SK-N-SH (cell line): ENCODE data around the gene ZP4. TPM values are rescaled to one million over a fixed set of nuclear protein-coding genes. Genes with fewer than 3 reads are reported as not detected.

Experiments
- CTCF ChIA-PET: fragments of 300-600, 350-600 bp; formaldehyde crosslinking; extraction: SDS; loops from one replicate; lab custom pipeline; 2021; lab: Yijun Ruan, JAX
- POLR2A ChIA-PET: fragments of 350-600 bp; sonication (Branson Sonifier 250); formaldehyde crosslinking; extraction: SDS; loops from one replicate; lab custom pipeline; 2020; ENCODE audit warnings: antibody characterized with exemption, inconsistent platforms; lab: Yijun Ruan, JAX
- DNase-seq: peaks from one replicate; pipeline ENCODE4 v3.0.0; 2012
- H2AFZ ChIP-seq: fragments of 200-600 bp; sonication (generic); 2 replicates; pipeline ENCODE4 v1.8.1; 2016; ENCODE audit warnings: antibody characterized with exemption, mild to moderate bottlenecking, low read depth
- H3F3A ChIP-seq: fragments of 200-600 bp; sonication (generic); replicated peaks from 2 replicates; pipeline ENCODE3; 2016; ENCODE audit warnings: antibody characterized with exemption, mild to moderate bottlenecking; ENCODE audit not compliant: insufficient read depth
- H3K27ac ChIP-seq, 2 experiments: fragments of 200-500 bp in 1 of 2; fragments of 200-600 bp in 1 of 2; sonication (Bioruptor generic) in 1 of 2; sonication (generic), shearing (Covaris generic) in 1 of 2; 2 replicates each; pipeline versions ENCODE4 v1.5.1 to v1.6.1; 2014 to 2016; ENCODE audit warnings: low read depth in 2 of 2, inconsistent platforms in 1 of 2, low read length in 1 of 2, mild to moderate bottlenecking in 1 of 2, mixed read lengths in 1 of 2
- H3K27me3 ChIP-seq: fragments of 200-600 bp; sonication (generic), shearing (Covaris generic); 2 replicates; pipeline ENCODE4 v1.6.1; 2016; ENCODE audit warnings: mixed run types; ENCODE audit not compliant: insufficient read depth
- H3K36me3 ChIP-seq, 2 experiments: fragments of 200-500 bp in 1 of 2; fragments of 200-600 bp in 1 of 2; sonication (Bioruptor generic) in 1 of 2; sonication (generic) in 1 of 2; replicated peaks in 1 of 2; 2 replicates each; pipeline versions ENCODE3 to v1.5.1; 2014 to 2016; ENCODE audit warnings: low read length in 1 of 2, mild to moderate bottlenecking in 1 of 2; ENCODE audit not compliant: insufficient read depth in 2 of 2, control insufficient read depth in 1 of 2
- H3K4me1 ChIP-seq, 2 experiments: fragments of 200-500 bp in 1 of 2; fragments of 200-600 bp in 1 of 2; sonication (Bioruptor generic) in 1 of 2; sonication (generic), shearing (Covaris generic) in 1 of 2; 2 replicates each; pipeline versions ENCODE4 v1.5.1 to v1.6.1; 2014 to 2016; ENCODE audit warnings: low read depth in 1 of 2, low read length in 1 of 2, mixed run types in 1 of 2; ENCODE audit not compliant: insufficient read depth in 2 of 2, control insufficient read depth in 1 of 2
- H3K4me2 ChIP-seq: fragments of 200-600 bp; sonication (generic), shearing (Covaris generic); 2 replicates; pipeline ENCODE4 v1.6.1; 2017; ENCODE audit warnings: mixed run types
- H3K4me3 ChIP-seq, 2 experiments: fragments of 200-500 bp in 1 of 2; fragments of 200-600 bp in 1 of 2; sonication (Bioruptor generic) in 1 of 2; sonication (generic), shearing (Covaris generic) in 1 of 2; 2 replicates each; pipeline versions ENCODE4 v1.5.1 to v1.8.1; 2014 to 2016; ENCODE audit warnings: low read depth in 2 of 2, inconsistent platforms in 1 of 2, low read length in 1 of 2, mild to moderate bottlenecking in 1 of 2, mixed read lengths in 1 of 2, moderate library complexity in 1 of 2
- H3K79me2 ChIP-seq: fragments of 200-600 bp; sonication (generic); 2 replicates; pipeline ENCODE4 v1.8.1; 2017; ENCODE audit warnings: mild to moderate bottlenecking; ENCODE audit not compliant: insufficient read depth
- H3K9ac ChIP-seq: fragments of 200-600 bp; sonication (generic); 2 replicates; pipeline ENCODE4 v1.6.1; 2017; ENCODE audit warnings: mixed run types
- H3K9me2 ChIP-seq: fragments of 200-600 bp; sonication (generic); 2 replicates; pipeline ENCODE4 v1.6.1; 2017; ENCODE audit warnings: mixed run types
- H3K9me3 ChIP-seq: fragments of 200-600 bp; sonication (generic); 2 replicates; pipeline ENCODE4 v1.6.1; 2017; ENCODE audit warnings: mixed run types, mild to moderate bottlenecking, moderate library complexity
- H4K20me1 ChIP-seq: fragments of 200-600 bp; sonication (generic); 2 replicates; pipeline ENCODE4 v1.6.1; 2017; ENCODE audit warnings: mild to moderate bottlenecking, mixed run types; ENCODE audit not compliant: insufficient read depth
- FOXJ3 ChIP-seq: sonication (generic); formaldehyde crosslinking; IDR thresholded peaks from 2 replicates; pipeline ENCODE4 v1.5.1; 2020; ENCODE audit warnings: mild to moderate bottlenecking, missing genetic modification reagents
- FOXM1 ChIP-seq: IDR thresholded peaks from 2 replicates; pipeline ENCODE4 v1.4.0; 2012; ENCODE audit warnings: low read depth, mild to moderate bottlenecking
- GABPA ChIP-seq: IDR thresholded peaks from 2 replicates; pipeline ENCODE4 v1.4.0; 2012; ENCODE audit warnings: low read depth, mild to moderate bottlenecking
- NRF1 ChIP-seq: IDR thresholded peaks from 2 replicates; pipeline ENCODE4 v1.6.1; 2012; ENCODE audit warnings: low read depth, mild to moderate bottlenecking, low read length
- POLR2AphosphoS5 ChIP-seq: IDR thresholded peaks from 2 replicates; pipeline ENCODE4 v1.6.1; 2012; ENCODE audit warnings: low read depth, low read length
- RCOR1 ChIP-seq: fragments of 150-350 bp; IDR thresholded peaks from 2 replicates; pipeline ENCODE4 v1.6.1; 2017; ENCODE audit warnings: antibody characterized with exemption, low read length
- RXRA ChIP-seq: IDR thresholded peaks from 2 replicates; pipeline ENCODE4 v1.4.0; 2012; ENCODE audit warnings: low read depth, mild to moderate bottlenecking, borderline replicate concordance
- SIN3A ChIP-seq: IDR thresholded peaks from 2 replicates; pipeline ENCODE4 v1.6.1; 2012; ENCODE audit warnings: low read depth, mild to moderate bottlenecking, low read length, moderate library complexity, borderline replicate concordance
- SMC3 ChIP-seq: IDR thresholded peaks from 2 replicates; pipeline ENCODE4 v1.6.1; 2012; ENCODE audit warnings: low read depth, low read length, improper control_type of control experiment
- WGBS: methylation state at CpG from one replicate; pipeline ENCODE4 v1.1.6; 2017; ENCODE audit warnings: low lambda C conversion rate; 5-methylcytosine and 5-hydroxymethylcytosine counted together
- polyA plus RNA-seq, 3 experiments: library from polyadenylated mRNA; depleted of rRNA; stranded (reverse); fragments of >200 nt; gene quantifications; 2 replicates each; pipeline ENCODE4 v1.2.3, GENCODE V29; 2012
- TF ChIP-seq, protein P1 (sequence below): IDR thresholded peaks from 2 replicates; pipeline ENCODE4; 2012
- TF ChIP-seq, protein P2 (sequence below): fragments of 150-350 bp; IDR thresholded peaks from 2 replicates; pipeline ENCODE4 v1.6.1; 2016; ENCODE audit warnings: mild to moderate bottlenecking, low read depth, low read length
- TF ChIP-seq, protein P3 (sequence below): IDR thresholded peaks from 2 replicates; pipeline ENCODE4 v1.4.0; 2012; ENCODE audit warnings: low read depth
- TF ChIP-seq, protein P4 (sequence below): IDR thresholded peaks from 2 replicates; pipeline ENCODE4 v1.6.1; 2012; ENCODE audit warnings: mild to moderate bottlenecking, low read depth, low read length, moderate library complexity

The ZP4 gene
- polyA plus RNA-seq, 1 of the 3 experiments (the other 2 are of a cell fraction) = not detected

DNA sequence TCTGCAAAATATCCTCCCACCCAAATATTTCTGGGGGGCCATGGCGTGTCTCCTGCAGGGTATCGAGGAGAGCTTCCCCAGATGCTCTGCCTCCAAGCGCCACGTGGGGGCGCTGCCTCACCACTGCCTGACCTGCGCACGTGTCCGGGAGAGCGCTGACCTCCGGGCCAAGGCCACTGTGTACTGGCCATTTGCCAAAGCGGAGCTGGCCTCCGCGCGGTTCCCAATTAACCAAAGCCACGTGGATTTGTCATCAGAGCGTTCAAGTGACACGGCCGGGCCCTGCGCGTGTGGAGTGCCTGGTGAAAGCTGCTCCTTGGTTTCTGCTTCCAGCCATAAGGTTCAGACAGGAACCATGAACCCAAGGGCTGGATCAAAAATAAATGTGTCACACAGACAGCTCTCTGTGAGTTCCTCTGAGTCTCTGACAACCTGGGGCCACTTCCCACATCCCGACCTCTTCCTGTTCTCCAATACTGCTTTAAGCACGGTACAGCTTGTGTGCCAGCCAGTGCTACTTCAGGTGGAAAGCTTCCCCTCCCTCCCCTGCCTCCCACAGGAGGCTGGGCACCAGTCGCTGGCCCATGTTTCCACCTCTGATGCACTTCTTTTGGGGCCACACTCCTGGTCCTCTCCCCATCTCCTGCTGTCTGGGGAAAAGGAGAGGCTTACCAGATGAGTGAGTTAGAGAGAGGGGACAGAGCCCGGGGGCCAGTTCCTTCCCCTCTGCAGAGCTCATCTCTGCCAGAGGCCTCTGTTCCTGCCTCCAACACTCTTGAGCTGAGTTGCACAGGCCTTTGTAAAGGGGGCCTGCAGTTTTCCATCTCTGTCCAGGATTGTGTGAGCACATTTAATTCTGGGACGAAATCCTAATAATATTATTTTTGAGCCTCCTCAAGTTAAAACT, 26.1 kb downstream of the ZP4 start (continued):
- peak; percentile 60; the same call in 1 of the 2 replicates for TF ChIP-seq SIN3A

DNA sequence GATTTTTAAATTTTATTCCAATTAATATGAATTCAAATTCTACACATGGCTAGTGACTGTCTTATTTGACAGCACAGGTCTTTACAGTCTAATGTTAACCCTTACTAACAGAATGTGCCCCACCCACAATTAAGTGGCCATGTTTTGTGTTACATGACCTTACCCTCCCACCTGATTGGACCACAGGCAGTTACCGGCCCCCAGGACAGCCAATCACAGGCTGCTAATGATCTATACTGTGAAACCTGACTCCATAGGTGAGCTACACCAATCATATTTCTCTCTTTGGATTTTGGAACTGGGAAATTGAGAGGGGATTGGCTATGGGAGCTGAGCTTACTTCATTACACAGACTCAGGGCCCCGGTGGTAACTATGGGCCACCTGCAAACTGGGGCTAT, 27.5 kb downstream of the ZP4 start:
- H2AFZ ChIP-seq = no peak overlapping the region
- H3K9me3 ChIP-seq = no peaks in the 10 kb centered on the region
- 77% methylated on average over 2 of the region's 2 CpGs for WGBS
- H3K9ac ChIP-seq = no peak overlapping the region
- no peak overlapping the region for H3K4me2 ChIP-seq
- H3K27me3 ChIP-seq = no peaks in the 10 kb centered on the region
- TF ChIP-seq, protein P1, sequence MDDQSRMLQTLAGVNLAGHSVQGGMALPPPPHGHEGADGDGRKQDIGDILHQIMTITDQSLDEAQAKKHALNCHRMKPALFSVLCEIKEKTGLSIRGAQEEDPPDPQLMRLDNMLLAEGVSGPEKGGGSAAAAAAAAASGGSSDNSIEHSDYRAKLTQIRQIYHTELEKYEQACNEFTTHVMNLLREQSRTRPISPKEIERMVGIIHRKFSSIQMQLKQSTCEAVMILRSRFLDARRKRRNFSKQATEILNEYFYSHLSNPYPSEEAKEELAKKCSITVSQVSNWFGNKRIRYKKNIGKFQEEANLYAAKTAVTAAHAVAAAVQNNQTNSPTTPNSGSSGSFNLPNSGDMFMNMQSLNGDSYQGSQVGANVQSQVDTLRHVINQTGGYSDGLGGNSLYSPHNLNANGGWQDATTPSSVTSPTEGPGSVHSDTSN = no peak
- no peak for TF ChIP-seq FOXM1
- no peak for TF ChIP-seq SMC3
- TF ChIP-seq FOXJ3 (CRISPR knock-in tag) = no peak
- TF ChIP-seq, protein P2, sequence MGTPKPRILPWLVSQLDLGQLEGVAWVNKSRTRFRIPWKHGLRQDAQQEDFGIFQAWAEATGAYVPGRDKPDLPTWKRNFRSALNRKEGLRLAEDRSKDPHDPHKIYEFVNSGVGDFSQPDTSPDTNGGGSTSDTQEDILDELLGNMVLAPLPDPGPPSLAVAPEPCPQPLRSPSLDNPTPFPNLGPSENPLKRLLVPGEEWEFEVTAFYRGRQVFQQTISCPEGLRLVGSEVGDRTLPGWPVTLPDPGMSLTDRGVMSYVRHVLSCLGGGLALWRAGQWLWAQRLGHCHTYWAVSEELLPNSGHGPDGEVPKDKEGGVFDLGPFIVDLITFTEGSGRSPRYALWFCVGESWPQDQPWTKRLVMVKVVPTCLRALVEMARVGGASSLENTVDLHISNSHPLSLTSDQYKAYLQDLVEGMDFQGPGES = no peak
- TF ChIP-seq GABPA = no peak
- no peak for TF ChIP-seq NRF1
- no peak for TF ChIP-seq RXRA
- TF ChIP-seq POLR2AphosphoS5 = no peak
- TF ChIP-seq, protein P3, sequence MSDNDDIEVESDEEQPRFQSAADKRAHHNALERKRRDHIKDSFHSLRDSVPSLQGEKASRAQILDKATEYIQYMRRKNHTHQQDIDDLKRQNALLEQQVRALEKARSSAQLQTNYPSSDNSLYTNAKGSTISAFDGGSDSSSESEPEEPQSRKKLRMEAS = no peak
- no peak for TF ChIP-seq RCOR1
- TF ChIP-seq, protein P4, sequence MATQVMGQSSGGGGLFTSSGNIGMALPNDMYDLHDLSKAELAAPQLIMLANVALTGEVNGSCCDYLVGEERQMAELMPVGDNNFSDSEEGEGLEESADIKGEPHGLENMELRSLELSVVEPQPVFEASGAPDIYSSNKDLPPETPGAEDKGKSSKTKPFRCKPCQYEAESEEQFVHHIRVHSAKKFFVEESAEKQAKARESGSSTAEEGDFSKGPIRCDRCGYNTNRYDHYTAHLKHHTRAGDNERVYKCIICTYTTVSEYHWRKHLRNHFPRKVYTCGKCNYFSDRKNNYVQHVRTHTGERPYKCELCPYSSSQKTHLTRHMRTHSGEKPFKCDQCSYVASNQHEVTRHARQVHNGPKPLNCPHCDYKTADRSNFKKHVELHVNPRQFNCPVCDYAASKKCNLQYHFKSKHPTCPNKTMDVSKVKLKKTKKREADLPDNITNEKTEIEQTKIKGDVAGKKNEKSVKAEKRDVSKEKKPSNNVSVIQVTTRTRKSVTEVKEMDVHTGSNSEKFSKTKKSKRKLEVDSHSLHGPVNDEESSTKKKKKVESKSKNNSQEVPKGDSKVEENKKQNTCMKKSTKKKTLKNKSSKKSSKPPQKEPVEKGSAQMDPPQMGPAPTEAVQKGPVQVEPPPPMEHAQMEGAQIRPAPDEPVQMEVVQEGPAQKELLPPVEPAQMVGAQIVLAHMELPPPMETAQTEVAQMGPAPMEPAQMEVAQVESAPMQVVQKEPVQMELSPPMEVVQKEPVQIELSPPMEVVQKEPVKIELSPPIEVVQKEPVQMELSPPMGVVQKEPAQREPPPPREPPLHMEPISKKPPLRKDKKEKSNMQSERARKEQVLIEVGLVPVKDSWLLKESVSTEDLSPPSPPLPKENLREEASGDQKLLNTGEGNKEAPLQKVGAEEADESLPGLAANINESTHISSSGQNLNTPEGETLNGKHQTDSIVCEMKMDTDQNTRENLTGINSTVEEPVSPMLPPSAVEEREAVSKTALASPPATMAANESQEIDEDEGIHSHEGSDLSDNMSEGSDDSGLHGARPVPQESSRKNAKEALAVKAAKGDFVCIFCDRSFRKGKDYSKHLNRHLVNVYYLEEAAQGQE = no peak
- no peak overlapping the region for H3K27ac ChIP-seq
- no peaks in the 10 kb centered on the region for H3F3A ChIP-seq
- no peaks in the 10 kb centered on the region for H4K20me1 ChIP-seq
- no peaks in the 10 kb centered on the region for H3K36me3 ChIP-seq
- DNase-seq = no peak
- H3K4me1 ChIP-seq = peaks cover 0 to 9% of the 10 kb centered on the region in 2 experiments; a peak in 2 of 4 replicates
- no peaks in the 10 kb centered on the region for H3K79me2 ChIP-seq
- no peak overlapping the region for H3K4me3 ChIP-seq
- POLR2A ChIA-PET = no interaction called here
- CTCF ChIA-PET = interaction anchor here (0.7 to 8.8 kb wide), 28 partner anchors 11 to 1971 kb away, joined by 3 to 126 read pairs (median 4); partner anchors contain the start of gene ZP4
- no peaks in the 10 kb centered on the region for H3K9me2 ChIP-seq
